HAP-1 (cell line): Measurements from ENCODE around the gene ECSIT.
A peak's percentile ranks its signal among the peaks of the same experiment; 100 is the strongest.

Experiments used
- DNase-seq, 2 experiments: peaks; one replicate each; pipeline ENCODE4 v3.0.0-alpha.2; 2016 to 2020; ENCODE audit warnings: low spot score in 2 of 2
- H3K27me3 ChIP-seq: fragments of 250-450 bp; sonication (Bioruptor Pico); 2 replicates; pipeline ENCODE4 v1.5.1; 2020; ENCODE audit warnings: low read depth, mild to moderate bottlenecking, moderate library complexity
- H3K36me3 ChIP-seq: fragments of 250-450 bp; sonication (Bioruptor Pico); replicated peaks from 2 replicates; pipeline ENCODE4 v1.5.1; 2020; ENCODE audit warnings: mild to moderate bottlenecking
- H3K4me1 ChIP-seq: fragments of 250-450 bp; sonication (Bioruptor Pico); 2 replicates; pipeline ENCODE4 v1.5.1; 2020; ENCODE audit warnings: mild to moderate bottlenecking
- H3K4me3 ChIP-seq: fragments of 250-450 bp; sonication (Bioruptor Pico); 2 replicates; pipeline ENCODE4 v1.5.1; 2020; ENCODE audit warnings: mild to moderate bottlenecking, moderate library complexity
- H3K9me3 ChIP-seq: fragments of 250-450 bp; sonication (Bioruptor Pico); 2 replicates; pipeline ENCODE4 v1.5.1; 2020; ENCODE audit warnings: mild to moderate bottlenecking, moderate library complexity
- in situ Hi-C: fragments of 300-500 bp; cut with MboI; formaldehyde crosslinking; loops from 3 replicates; pipeline ENCODE4 v1.14.3; 2020; ENCODE audit warnings: low sequenced_read_pairs, inconsistent platforms, mixed read lengths

ECSIT gene

DNA sequence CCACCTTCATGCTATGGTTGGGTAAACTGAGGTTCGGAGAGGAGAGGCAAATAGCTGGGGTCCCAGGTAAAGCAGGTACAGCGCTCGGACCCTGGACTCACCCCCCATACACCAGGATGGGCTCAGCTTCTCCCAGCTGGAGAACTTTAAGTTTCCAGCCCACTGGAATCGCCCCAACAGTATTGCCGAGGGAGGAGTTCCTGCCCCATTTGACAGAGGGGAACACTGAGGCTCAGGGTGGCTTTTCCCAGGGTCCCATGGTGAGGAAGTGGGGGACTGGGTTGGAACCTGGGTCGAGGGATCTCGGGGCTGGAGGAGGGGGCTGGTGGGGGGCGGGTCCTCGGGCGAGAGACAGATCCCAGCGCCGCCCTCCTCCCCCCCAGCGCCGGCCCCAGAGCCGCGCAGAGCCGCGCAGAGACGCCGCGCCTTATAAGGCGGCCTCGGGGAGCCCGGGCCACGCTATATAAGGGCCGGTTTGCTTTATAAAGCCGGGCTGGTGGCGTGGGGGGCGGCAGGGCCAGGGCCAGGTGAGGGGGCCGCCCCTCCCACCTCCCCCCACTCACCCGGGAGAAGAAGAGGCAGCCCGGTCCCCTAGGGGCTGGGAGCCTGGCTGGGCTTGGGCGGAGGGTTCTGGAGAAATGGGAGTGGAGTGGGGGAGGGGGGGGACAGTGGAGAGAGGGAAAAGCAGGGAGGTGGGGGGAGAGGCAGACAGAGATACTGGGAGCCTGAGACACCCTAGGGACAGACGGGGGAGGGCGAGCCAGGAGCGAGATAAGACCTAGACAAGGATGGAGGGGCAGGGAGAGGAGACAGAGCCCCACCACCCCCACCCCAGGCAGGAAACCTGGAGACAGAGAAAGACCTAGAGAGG, 10.8 kb upstream of the ECSIT start:
- peak in 1 of 2 experiments; percentile 38 for DNase-seq
- no peaks in the 10 kb centered on the region; the same call in 1 of the 2 replicates for H3K27me3 ChIP-seq
- no peaks in the 10 kb centered on the region for H3K9me3 ChIP-seq
- H3K4me1 ChIP-seq = peaks cover 4% of the 10 kb centered on the region; the same call in 1 of the 2 replicates
- no peak overlapping the region for H3K4me3 ChIP-seq
- in situ Hi-C loops = no loop called here
- H3K36me3 ChIP-seq = no peaks in the 10 kb centered on the region

DNA sequence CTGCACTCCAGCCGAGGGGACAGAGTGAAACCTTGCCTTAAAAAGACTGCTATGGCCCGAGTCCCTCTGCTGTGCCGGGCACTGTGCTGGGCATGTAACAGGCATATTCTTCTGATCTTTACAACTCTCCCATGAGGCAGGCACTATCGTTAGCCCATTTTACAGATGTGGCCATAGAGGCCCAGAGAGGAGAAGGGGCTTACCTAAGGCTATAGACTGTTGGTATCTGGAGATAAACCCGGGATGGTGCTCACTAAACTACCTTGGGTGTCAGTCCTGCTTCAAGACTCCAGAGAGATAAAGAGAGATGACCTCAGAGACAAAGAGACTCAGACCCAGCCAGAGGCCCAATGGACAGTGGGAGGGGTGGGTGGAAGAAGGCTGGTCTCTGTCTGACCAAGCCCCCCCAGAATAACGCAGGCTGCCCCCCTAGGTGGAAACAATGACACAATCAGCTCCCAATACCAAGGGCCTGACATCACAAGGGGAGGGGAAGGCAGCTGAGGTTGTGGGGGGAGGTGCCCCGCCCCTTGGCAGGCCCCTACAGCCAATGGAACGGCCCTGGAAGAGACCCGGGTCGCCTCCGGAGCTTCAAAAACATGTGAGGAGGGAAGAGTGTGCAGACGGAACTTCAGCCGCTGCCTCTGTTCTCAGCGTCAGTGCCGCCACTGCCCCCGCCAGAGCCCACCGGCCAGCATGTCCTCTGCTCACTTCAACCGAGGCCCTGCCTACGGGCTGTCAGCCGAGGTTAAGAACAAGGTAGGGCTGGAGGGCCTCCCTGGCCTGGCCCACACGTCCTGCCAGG, 9.5 kb upstream of the ECSIT start, which contains the start of gene CNN1:
TSS of gene CNN1 (plus strand) at position 620 of the 805 bp plus-strand sequence. CDS start at position 697, 77 bp downstream.
- no peaks in the 10 kb centered on the region; the same call in 1 of the 2 replicates for H3K27me3 ChIP-seq
- no peaks in the 10 kb centered on the region for H3K9me3 ChIP-seq
- peak in 1 of 2 experiments; percentile 39 for DNase-seq
- H3K4me1 ChIP-seq = peaks cover 4% of the 10 kb centered on the region; the same call in 1 of the 2 replicates
- H3K36me3 ChIP-seq = no peaks in the 10 kb centered on the region
- no peak within 1 kb of the TSS for H3K4me3 ChIP-seq
- in situ Hi-C loops = no loop called here

DNA sequence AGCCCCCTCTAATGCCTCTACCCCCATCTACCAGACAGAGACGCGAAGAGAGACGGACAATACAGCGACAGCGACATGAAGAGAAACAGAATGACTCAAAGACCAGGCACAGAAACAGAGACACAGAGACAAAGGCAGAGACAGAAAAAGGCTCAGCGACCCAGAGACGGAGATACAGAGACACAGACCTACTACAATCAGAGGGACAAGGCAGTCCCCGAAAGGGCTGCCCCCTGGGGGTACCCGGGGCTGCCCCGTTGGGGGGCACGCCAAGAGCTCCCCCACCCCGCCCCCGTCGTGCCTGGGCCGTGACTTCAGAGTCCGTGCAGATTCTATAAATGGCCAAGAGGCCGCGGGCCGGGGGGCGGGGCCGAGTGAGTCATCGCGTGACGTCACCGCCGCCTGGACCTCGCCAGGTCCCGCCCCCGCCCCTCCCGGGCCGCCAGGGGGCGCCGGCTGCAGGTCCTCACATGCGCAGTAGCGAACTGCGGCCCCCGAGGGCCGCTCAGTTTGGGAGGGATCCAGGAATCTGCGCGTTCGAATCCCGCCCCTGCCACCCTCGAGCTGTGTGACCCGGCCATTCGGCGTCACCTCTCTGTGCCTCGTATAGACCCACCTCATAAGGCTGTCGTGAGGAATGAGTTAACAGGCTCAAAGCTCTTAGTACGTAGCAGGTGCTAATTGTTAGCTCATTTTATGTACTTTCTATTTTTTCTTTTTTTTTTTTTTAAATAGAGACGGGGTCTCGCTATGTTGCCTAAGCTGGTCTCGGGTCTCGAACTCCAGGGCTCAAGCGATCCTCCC, 7.1 kb upstream of the ECSIT start:
- Histone ChIP-seq H3K36me3 (no peaks in the 10 kb centered on the region), H3K27me3 (no peaks in the 10 kb centered on the region; the same call in 1 of the 2 replicates), H3K4me3 (peak overlapping the region; percentile 22), H3K9me3 (no peaks in the 10 kb centered on the region), H3K4me1 (peaks cover 4% of the 10 kb centered on the region; the same call in 1 of the 2 replicates)
- in situ Hi-C loops = no loop called here
- DNase-seq = peak; percentile 80 to 93

- H3K4me1 ChIP-seq = peaks cover 4% of the 10 kb centered on the region; the same call in 1 of the 2 replicates
Observed at GRCh38 chr19:11534948-11535347, 6.0 kb upstream of the ECSIT start.

DNA sequence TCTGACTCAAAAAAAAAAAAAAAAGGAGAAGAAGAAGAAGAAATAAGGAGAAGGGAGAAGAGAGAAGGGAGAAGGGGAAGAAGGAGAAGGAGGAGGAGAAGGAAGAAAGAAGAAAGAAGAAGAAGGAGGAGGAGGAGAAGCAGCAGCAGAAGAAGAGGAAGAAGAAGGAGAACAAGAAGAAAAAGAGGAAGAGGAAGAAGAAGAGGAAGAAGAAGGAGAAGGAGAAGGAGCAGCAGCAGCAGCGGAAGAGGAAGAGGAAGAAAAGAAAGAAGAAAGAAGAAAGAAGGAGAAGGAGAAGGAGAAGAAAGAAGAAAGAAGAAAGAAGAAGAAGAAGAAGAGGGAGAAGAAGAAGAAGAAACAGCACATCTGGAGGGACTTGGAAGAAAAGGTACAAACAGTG, 5.6 kb upstream of the ECSIT start:
- Histone ChIP-seq H3K9me3 (0 out of 2 replicates have a peak, but pooled peaks cover under 1% of the 10 kb centered on the region), H3K4me1 (peaks cover 4% of the 10 kb centered on the region; the same call in 1 of the 2 replicates), H3K27me3 (no peaks in the 10 kb centered on the region; the same call in 1 of the 2 replicates), H3K36me3 (no peaks in the 10 kb centered on the region), H3K4me3 (no peak overlapping the region)
- no peak for DNase-seq
- in situ Hi-C loops = no loop called here

More at GRCh38 chr19:11534948-11535347, 6.0 kb upstream of the ECSIT start:
- Histone ChIP-seq H3K4me3 (no peak overlapping the region), H3K9me3 (no peaks in the 10 kb centered on the region), H3K27me3 (no peaks in the 10 kb centered on the region; the same call in 1 of the 2 replicates), H3K36me3 (no peaks in the 10 kb centered on the region)
- in situ Hi-C loops = no loop called here
- DNase-seq = no peak

DNA sequence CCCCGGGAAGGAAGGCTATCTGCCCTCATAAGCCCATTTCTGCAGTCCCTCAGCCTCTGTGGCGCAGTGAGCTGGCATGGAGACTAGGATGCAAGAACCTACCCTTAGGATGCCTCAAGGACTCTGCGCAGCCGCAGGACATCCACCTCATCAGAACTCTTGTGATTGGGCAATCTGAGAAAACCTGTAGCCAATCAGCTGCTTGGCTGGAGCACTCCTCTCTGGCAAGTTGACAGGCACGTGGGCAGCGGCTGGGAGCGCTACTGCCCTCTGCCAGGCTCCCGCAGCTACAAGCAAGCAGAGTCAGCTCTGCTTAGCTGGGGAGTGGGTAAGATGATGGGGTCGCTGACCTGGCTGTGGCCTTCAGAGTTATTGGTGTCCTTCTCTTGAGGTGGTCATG, 1.5 kb upstream of the ECSIT start:
- Histone ChIP-seq H3K4me1 (peaks cover 6% of the 10 kb centered on the region), H3K27me3 (no peaks in the 10 kb centered on the region; the same call in 1 of the 2 replicates), H3K4me3 (no peak overlapping the region), H3K36me3 (no peaks in the 10 kb centered on the region), H3K9me3 (peaks cover 2% of the 10 kb centered on the region; the same call in 1 of the 2 replicates)
- DNase-seq = peak; percentile 62 to 84
- in situ Hi-C loops = no loop called here

- DNase-seq = no peak
- in situ Hi-C loops = no loop called here
Observed at GRCh38 chr19:11519138-11519537, 9.8 kb downstream of the ECSIT start.

DNA sequence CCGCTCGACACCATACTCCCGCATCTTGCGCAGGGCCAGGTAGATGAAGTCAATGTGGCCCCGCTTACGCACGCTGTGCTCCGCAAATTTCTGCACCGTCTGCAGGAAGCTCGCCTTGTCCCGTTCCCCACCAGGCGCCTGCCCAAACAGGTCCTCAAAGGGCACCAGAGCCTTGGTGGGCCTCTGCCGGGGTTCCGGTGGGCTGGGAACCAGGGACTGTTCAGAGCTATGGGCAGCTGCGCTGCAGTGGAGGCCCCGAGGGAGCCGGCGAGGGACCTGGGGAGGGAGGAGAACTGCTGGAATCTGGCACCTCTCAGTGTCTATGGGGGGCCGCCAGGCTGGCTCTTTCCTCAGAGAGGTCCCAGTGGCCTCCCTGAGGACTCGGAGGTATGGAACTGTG, 15.0 kb downstream of the ECSIT start:
- 0 out of 2 replicates have a peak, but pooled peaks cover 4% of the 10 kb centered on the region for H3K36me3 ChIP-seq
- DNase-seq = no peak
- H3K4me1 ChIP-seq = no peaks in the 10 kb centered on the region
- H3K9me3 ChIP-seq = no peaks in the 10 kb centered on the region
- no peak overlapping the region for H3K4me3 ChIP-seq
- no peaks in the 10 kb centered on the region for H3K27me3 ChIP-seq
- in situ Hi-C loops = no loop called here

More at GRCh38 chr19:11519138-11519537, 9.8 kb downstream of the ECSIT start:
- Histone ChIP-seq H3K4me1 (no peaks in the 10 kb centered on the region), H3K36me3 (0 out of 2 replicates have a peak, but pooled peaks cover 4% of the 10 kb centered on the region), H3K9me3 (no peaks in the 10 kb centered on the region), H3K27me3 (no peaks in the 10 kb centered on the region), H3K4me3 (no peak overlapping the region)

DNA sequence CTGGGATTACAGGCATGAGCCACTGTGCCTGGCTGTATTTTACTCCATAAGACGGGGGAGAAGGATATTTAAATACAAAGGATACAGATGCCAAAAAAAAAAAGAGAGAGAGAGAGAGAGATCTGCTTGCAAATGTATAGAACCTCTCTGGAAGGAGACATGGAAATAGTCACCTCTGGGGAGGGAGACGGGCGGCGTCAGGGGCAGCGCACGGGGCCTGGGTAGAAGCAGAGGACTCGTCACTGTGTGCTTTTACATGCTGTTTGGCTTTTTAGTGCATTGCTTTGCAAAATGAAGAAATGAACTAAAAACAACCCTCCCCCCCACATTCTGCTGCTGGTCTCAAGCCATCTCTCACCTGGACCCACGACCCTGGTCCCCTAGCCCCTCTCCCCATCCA, 18.5 kb downstream of the ECSIT start:
- Histone ChIP-seq H3K9me3 (no peaks in the 10 kb centered on the region), H3K36me3 (peaks cover 2% of the 10 kb centered on the region; the same call in 1 of the 2 replicates), H3K27me3 (no peaks in the 10 kb centered on the region), H3K4me3 (no peak overlapping the region), H3K4me1 (peaks cover 8% of the 10 kb centered on the region)
- no peak for DNase-seq
- in situ Hi-C loops = no loop called here

GRCh38 chr19:11507370-11508078, 21.4 kb downstream of the ECSIT start:
- no peak overlapping the region for H3K4me3 ChIP-seq
- in situ Hi-C loops = no loop called here
- H3K27me3 ChIP-seq = no peaks in the 10 kb centered on the region
- peaks cover 2% of the 10 kb centered on the region; the same call in 1 of the 2 replicates for H3K36me3 ChIP-seq
- DNase-seq = no peak
- no peaks in the 10 kb centered on the region for H3K9me3 ChIP-seq
- H3K4me1 ChIP-seq = peaks cover 10% of the 10 kb centered on the region

DNA sequence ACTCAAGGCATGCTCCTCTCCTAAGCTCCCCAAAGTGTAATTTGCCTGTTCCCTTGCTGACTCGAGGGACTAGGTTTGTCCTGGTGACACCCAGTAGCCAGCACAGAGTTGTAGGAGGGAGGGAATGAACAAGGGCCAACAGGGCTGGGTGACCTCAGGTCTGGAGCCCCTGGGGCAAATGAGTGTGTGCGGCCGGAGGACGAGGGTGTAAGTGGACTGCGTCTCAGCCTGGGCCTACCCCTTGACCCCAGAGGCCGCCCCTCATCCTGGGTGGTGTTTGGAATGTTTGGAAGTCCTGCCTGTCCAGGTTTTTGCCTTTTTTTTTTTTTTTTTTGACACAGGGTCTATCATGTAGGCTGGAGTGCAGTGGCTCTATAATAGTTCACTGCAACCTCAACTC, 22.0 kb downstream of the ECSIT start:
- DNase-seq = no peak
- in situ Hi-C loops = no loop called here
- Histone ChIP-seq H3K4me1 (peaks cover 10% of the 10 kb centered on the region), H3K9me3 (no peaks in the 10 kb centered on the region), H3K27me3 (no peaks in the 10 kb centered on the region), H3K4me3 (no peak overlapping the region), H3K36me3 (peaks cover 2% of the 10 kb centered on the region; the same call in 1 of the 2 replicates)

DNA sequence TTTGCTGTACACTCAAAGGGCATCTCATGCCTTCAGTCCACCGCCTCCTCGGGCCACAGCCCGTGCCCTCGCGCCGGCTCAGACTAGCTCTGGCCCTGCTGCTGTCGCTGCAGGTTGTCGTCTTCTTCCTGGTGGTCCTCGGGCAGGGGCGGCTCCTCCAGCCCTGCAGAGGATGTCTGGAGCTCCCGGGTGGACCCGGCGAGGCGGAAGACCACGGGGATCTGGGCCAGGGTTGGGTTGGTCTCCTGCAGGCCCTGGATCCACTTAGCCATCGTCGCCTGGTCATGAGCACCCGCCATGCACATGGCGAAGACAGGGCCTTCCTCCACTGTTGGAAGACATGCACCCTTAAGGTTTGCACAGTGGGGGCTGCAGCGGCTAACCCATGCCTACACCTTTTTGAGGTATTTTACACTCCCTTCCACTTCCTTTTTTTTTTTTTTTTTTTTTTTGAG, 22.8 kb downstream of the ECSIT start:
- DNase-seq = peak in 1 of 2 experiments; percentile 13
- Histone ChIP-seq H3K27me3 (no peaks in the 10 kb centered on the region), H3K4me3 (peak overlapping the region; percentile 56), H3K36me3 (peaks cover 2% of the 10 kb centered on the region; the same call in 1 of the 2 replicates), H3K4me1 (peaks cover 10% of the 10 kb centered on the region), H3K9me3 (no peaks in the 10 kb centered on the region)
- in situ Hi-C loops = no loop called here
